OCI-LY1 (cell line): ENCODE results near the gene SAMD11.

Experiments
- H2AFZ ChIP-seq: fragments of 200-600 bp; sonication (generic), shearing (Covaris generic); 2 replicates; pipeline ENCODE4 v1.6.0; 2014; ENCODE audit warnings: antibody characterized with exemption, mild to moderate bottlenecking, low read length
- H3F3A ChIP-seq: fragments of 200-600 bp; sonication (generic), shearing (Covaris generic); 2 replicates; pipeline ENCODE4 v1.6.0; 2014; ENCODE audit warnings: mild to moderate bottlenecking, antibody characterized with exemption, low read length, moderate library complexity; ENCODE audit not compliant: insufficient read depth
- H3K27ac ChIP-seq: fragments of 200-600 bp; sonication (generic); 2 replicates; pipeline ENCODE4 v1.5.1; 2014; ENCODE audit warnings: low read length, mixed run types, mild to moderate bottlenecking, low read depth; ENCODE audit not compliant: poor library complexity, severe bottlenecking
- H3K27me3 ChIP-seq: fragments of 200-600 bp; sonication (generic); 2 replicates; pipeline ENCODE4 v1.6.0; 2014; ENCODE audit warnings: antibody characterized with exemption, mild to moderate bottlenecking, low read length, moderate library complexity; ENCODE audit not compliant: insufficient read depth
- H3K36me3 ChIP-seq: fragments of 200-600 bp; sonication (generic); 2 replicates; pipeline ENCODE4 v1.6.1; 2014; ENCODE audit warnings: mild to moderate bottlenecking, antibody characterized with exemption, low read length, moderate library complexity, mixed read lengths; ENCODE audit not compliant: insufficient read depth
- H3K4me1 ChIP-seq: fragments of 200-600 bp; sonication (generic); 2 replicates; pipeline ENCODE4 v1.5.1; 2014; ENCODE audit warnings: mild to moderate bottlenecking, low read length, moderate library complexity; ENCODE audit not compliant: insufficient read depth, severe bottlenecking
- H3K4me2 ChIP-seq: fragments of 200-600 bp; sonication (generic), shearing (Covaris generic); 2 replicates; pipeline ENCODE4 v1.6.1; 2014; ENCODE audit warnings: low read length
- H3K4me3 ChIP-seq: fragments of 200-600 bp; sonication (generic); 2 replicates; pipeline ENCODE4 v1.5.1; 2014; ENCODE audit warnings: low read length, low read depth, mild to moderate bottlenecking, mixed read lengths; ENCODE audit not compliant: poor library complexity, severe bottlenecking
- H3K79me2 ChIP-seq: fragments of 200-600 bp; shearing (Covaris generic); 2 replicates; pipeline ENCODE4 v1.6.1; 2016; ENCODE audit warnings: mixed run types, low read length, mixed read lengths; ENCODE audit not compliant: insufficient read depth
- H3K9ac ChIP-seq: fragments of 200-600 bp; sonication (generic), shearing (Covaris generic); 2 replicates; pipeline ENCODE4 v1.6.1; 2014; ENCODE audit warnings: mild to moderate bottlenecking, low read length, mixed read lengths
- H3K9me2 ChIP-seq: fragments of 200-600 bp; sonication (generic), shearing (Covaris generic); 2 replicates; pipeline ENCODE4 v1.6.1; 2014; ENCODE audit warnings: low read depth, mild to moderate bottlenecking, low read length, mixed read lengths
- H3K9me3 ChIP-seq: fragments of 200-600 bp; shearing (Covaris generic); 2 replicates; pipeline ENCODE4 v1.6.1; 2014; ENCODE audit warnings: low read length, mixed read lengths
- H4K20me1 ChIP-seq: fragments of 200-600 bp; sonication (generic), shearing (Covaris generic); 2 replicates; pipeline ENCODE4 v1.6.0; 2016; ENCODE audit warnings: mild to moderate bottlenecking, low read length; ENCODE audit not compliant: insufficient read depth
- EZH2 ChIP-seq: fragments of 200-600 bp; sonication (generic), shearing (Covaris generic); IDR thresholded peaks from 2 replicates; pipeline ENCODE4 v1.8.0; 2017; ENCODE audit warnings: borderline replicate concordance, mixed run types, mild to moderate bottlenecking, antibody characterized with exemption, low read length, moderate library complexity, mixed read lengths
- TF ChIP-seq, protein P1 (sequence below): fragments of 200-600 bp; sonication (generic), shearing (Covaris generic); IDR thresholded peaks from 2 replicates; pipeline ENCODE4 v1.5.1; 2017; ENCODE audit warnings: mild to moderate bottlenecking, antibody characterized with exemption, low read length, moderate library complexity, mixed read lengths

SAMD11 gene

DNA sequence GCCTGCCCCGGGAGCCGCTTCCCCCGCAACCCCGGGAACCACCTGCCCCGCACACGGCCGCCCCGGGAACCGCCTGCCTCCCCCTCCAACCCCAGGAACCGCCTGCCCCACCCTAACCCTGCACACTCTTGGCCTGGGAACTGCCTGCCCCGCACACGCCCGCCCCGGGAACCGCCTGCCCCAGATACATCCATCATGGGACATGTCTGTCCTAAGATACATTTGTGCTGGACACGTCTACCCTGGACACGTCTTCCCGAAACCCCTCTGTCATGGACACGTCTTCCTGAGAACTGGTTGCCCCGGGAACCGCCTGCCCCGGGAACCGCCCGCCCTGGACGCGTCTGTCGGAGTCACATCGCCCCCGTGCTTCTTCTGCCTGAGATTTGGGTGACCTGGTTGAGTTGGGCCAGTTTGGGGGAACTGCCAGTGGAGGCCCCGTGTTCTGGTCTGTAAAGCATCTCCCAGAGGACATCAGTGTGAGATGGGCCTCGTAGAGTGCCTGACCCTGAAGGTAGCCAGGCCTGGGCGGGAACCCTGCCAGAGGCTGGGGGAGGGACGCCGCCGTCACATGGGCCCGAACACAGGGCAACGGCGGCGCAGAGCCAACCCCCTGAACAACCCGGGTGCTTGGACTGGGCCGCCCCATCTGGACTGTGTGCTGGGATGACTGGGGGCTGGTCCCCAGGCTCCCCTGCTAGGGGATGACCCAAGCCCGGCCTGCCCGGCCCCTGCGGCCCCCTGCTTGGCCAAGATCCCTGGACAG, 54.5 kb downstream of the SAMD11 start:
- Histone ChIP-seq H3K9ac (no peak overlapping the region), H3K79me2 (no peaks in the 10 kb centered on the region), H3K9me2 (no peaks in the 10 kb centered on the region), H3K4me2 (no peak overlapping the region), H3K36me3 (no peaks in the 10 kb centered on the region), H4K20me1 (no peaks in the 10 kb centered on the region), H3K4me3 (no peak overlapping the region), H3K27ac (no peak overlapping the region), H3K27me3 (peaks cover 6% of the 10 kb centered on the region; the same call in 1 of the 2 replicates), H3K9me3 (no peaks in the 10 kb centered on the region), H3K4me1 (peaks cover 7% of the 10 kb centered on the region), H2AFZ (no peak overlapping the region), H3F3A (no peaks in the 10 kb centered on the region)
- TF ChIP-seq, protein P1, sequence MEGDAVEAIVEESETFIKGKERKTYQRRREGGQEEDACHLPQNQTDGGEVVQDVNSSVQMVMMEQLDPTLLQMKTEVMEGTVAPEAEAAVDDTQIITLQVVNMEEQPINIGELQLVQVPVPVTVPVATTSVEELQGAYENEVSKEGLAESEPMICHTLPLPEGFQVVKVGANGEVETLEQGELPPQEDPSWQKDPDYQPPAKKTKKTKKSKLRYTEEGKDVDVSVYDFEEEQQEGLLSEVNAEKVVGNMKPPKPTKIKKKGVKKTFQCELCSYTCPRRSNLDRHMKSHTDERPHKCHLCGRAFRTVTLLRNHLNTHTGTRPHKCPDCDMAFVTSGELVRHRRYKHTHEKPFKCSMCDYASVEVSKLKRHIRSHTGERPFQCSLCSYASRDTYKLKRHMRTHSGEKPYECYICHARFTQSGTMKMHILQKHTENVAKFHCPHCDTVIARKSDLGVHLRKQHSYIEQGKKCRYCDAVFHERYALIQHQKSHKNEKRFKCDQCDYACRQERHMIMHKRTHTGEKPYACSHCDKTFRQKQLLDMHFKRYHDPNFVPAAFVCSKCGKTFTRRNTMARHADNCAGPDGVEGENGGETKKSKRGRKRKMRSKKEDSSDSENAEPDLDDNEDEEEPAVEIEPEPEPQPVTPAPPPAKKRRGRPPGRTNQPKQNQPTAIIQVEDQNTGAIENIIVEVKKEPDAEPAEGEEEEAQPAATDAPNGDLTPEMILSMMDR: no peak
- TF ChIP-seq EZH2: no peak

DNA sequence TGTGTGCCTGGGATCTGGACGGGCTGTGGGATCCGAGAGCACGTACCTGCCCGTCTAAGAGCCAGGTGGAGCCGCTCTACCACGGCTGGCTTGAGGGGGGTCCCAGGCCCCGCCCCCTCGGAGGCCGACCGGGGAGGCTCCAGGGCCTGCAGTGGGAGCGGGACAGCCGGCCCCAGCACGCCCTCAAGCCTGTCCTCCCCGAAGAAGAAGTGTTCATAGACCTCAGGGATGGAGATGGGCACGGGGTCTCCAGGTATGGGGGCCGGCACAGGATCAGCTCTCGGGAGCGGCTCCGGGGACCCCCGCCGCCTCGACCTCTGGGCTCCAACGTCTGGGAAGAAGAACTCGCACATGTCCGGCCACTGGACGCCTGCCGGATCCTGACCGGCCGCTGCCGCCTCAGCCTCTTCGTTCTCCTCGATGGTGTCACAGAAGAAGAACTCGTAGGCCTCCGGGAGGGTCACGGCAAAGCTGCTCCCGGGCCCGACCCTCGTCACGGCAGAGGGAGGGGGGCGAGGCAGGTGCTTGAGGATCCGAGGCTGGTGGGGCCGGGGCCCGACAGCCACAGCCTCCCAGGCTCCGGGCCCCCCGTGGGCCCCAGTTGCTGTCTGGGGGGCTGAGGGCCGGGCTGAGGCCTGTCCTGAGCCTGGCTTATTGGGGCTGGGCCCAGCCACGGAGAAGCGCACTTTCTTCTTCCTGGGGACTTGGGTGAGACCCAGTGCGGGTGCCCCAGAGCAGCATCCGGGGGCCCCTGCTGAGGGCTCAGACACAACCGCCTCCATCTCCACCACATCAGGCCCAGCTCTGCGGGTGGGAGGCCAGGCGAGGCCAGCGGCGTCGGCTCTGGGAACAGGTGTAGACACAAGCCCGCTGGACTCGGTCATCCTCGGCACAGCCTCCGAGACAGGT, 55.4 kb downstream of the SAMD11 start:
- Histone ChIP-seq H3K27ac (no peak overlapping the region), H3K9ac (no peak overlapping the region), H3K9me2 (no peaks in the 10 kb centered on the region), H4K20me1 (no peaks in the 10 kb centered on the region), H3K4me1 (peaks cover 7% of the 10 kb centered on the region), H3K4me2 (no peak overlapping the region), H3K9me3 (no peaks in the 10 kb centered on the region), H3K27me3 (peaks cover 6% of the 10 kb centered on the region; the same call in 1 of the 2 replicates), H3K79me2 (no peaks in the 10 kb centered on the region), H2AFZ (no peak overlapping the region), H3K36me3 (no peaks in the 10 kb centered on the region), H3K4me3 (no peak overlapping the region), H3F3A (no peaks in the 10 kb centered on the region)
- TF ChIP-seq, protein P1: no peak
- TF ChIP-seq EZH2: no peak

DNA sequence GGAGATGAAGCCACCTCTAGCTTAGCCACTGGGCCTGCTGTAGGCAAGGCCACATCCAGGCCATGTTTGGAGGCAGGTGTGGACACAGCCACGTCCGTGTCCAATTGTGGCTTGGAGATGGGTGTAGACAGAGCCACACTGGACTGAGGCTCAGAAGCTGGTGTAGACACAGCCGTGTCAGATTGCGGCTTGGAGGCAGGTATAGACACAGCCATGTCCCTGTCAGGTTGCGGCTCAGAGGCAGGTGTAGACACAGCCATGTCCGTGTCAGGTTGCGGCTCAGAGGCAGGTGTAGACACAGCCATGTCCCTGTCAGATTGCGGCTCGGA, 56.0 kb downstream of the SAMD11 start:
- H4K20me1 ChIP-seq: no peaks in the 10 kb centered on the region
- no peak overlapping the region for H3K27ac ChIP-seq
- H3F3A ChIP-seq: no peaks in the 10 kb centered on the region
- no peaks in the 10 kb centered on the region for H3K9me3 ChIP-seq
- H3K36me3 ChIP-seq: no peaks in the 10 kb centered on the region
- no peak overlapping the region for H2AFZ ChIP-seq
- H3K79me2 ChIP-seq: no peaks in the 10 kb centered on the region
- no peak overlapping the region for H3K9ac ChIP-seq
- peaks cover 6% of the 10 kb centered on the region; the same call in 1 of the 2 replicates for H3K27me3 ChIP-seq
- TF ChIP-seq, protein P1: no peak
- no peak for TF ChIP-seq EZH2
- no peaks in the 10 kb centered on the region for H3K9me2 ChIP-seq
- no peak overlapping the region for H3K4me2 ChIP-seq
- peaks cover 7% of the 10 kb centered on the region for H3K4me1 ChIP-seq
- H3K4me3 ChIP-seq: no peak overlapping the region
